ENCODE data around the gene TMPRSS11F.

Gene TMPRSS11F

GRCh38 chr4:68011684-68012083 lies 118.0 kb downstream of the TMPRSS11F start:
- no peaks in the 10 kb centered on the region for H3K4me1 ChIP-seq
- no peak overlapping the region for H3K4me3 ChIP-seq (ENCODE audit: low read depth, low read length)
- no peaks in the 10 kb centered on the region for H3K27me3 ChIP-seq (ENCODE audit: control insufficient read depth, insufficient read depth, low read length)
- no peak overlapping the region for H2AFZ ChIP-seq
- no peak for TF ChIP-seq CTCF (IDR thresholded peaks at IDR 0.05)
- no peak overlapping the region for H3K4me2 ChIP-seq (ENCODE audit: low read length)
- H3K36me3 ChIP-seq (ENCODE audit: control insufficient read depth, insufficient read depth, low read length), result no peaks in the 10 kb centered on the region
- H3K9ac ChIP-seq, result no peak overlapping the region
- H3K9me3 ChIP-seq (ENCODE audit: control insufficient read depth, low read length), result no peaks in the 10 kb centered on the region
- H3K27ac ChIP-seq, result no peak overlapping the region
- no peaks in the 10 kb centered on the region for H3K79me2 ChIP-seq
